H9 (cell line): ENCODE data around the gene PRG2. TPM values are rescaled to one million over a fixed set of nuclear protein-coding genes. Genes with fewer than 3 reads are reported as not detected.
A peak's percentile ranks its signal among the peaks of the same experiment; 100 is the strongest.

Experiments
- DNase-seq: peaks from one replicate; pipeline ENCODE4 v3.0.0-alpha.2; 2017
- H2AFZ ChIP-seq: one replicate; pipeline ENCODE4 v1.6.1; 2013; ENCODE audit warnings: mild to moderate bottlenecking, low read length, control low read depth, moderate library complexity
- H2AK5ac ChIP-seq: 2 replicates; pipeline ENCODE4 v1.6.1; 2013; ENCODE audit warnings: low read length, control low read depth, mixed read lengths; ENCODE audit not compliant: insufficient read length
- H2BK120ac ChIP-seq: one replicate; pipeline ENCODE4 v1.6.1; 2013; ENCODE audit warnings: low read depth, mild to moderate bottlenecking, low read length, control low read depth, inconsistent platforms; ENCODE audit not compliant: poor library complexity, severe bottlenecking
- H2BK12ac ChIP-seq: 2 replicates; pipeline ENCODE4 v1.6.1; 2013; ENCODE audit warnings: low read length, control low read depth, mixed read lengths, low read depth; ENCODE audit not compliant: insufficient read length
- H2BK15ac ChIP-seq: 2 replicates; pipeline ENCODE4 v1.6.1; 2013; ENCODE audit warnings: low read depth, low read length, control low read depth
- H2BK20ac ChIP-seq: one replicate; pipeline ENCODE4 v1.6.1; 2013; ENCODE audit warnings: low read depth, mild to moderate bottlenecking, low read length, control low read depth, inconsistent platforms; ENCODE audit not compliant: poor library complexity, severe bottlenecking
- H2BK5ac ChIP-seq: 2 replicates; pipeline ENCODE4 v1.6.1; 2013; ENCODE audit warnings: low read length, control low read depth, mixed read lengths; ENCODE audit not compliant: insufficient read length
- H3K14ac ChIP-seq: 2 replicates; pipeline ENCODE4 v1.6.1; 2013; ENCODE audit warnings: low read length, control low read depth; ENCODE audit not compliant: insufficient read depth
- H3K18ac ChIP-seq: 2 replicates; pipeline ENCODE4 v1.6.1; 2013; ENCODE audit warnings: low read depth, mild to moderate bottlenecking, mixed read lengths, low read length, control low read depth; ENCODE audit not compliant: insufficient read length
- H3K23ac ChIP-seq: 2 replicates; pipeline ENCODE4 v1.6.1; 2013; ENCODE audit warnings: low read length, control low read depth, mixed read lengths, low read depth; ENCODE audit not compliant: insufficient read length
- H3K23me2 ChIP-seq: 2 replicates; pipeline ENCODE4 v1.6.1; 2013; ENCODE audit warnings: low read depth, mild to moderate bottlenecking, mixed read lengths, low read length, control low read depth; ENCODE audit not compliant: insufficient read length, poor library complexity, severe bottlenecking
- H3K27ac ChIP-seq: 2 replicates; pipeline ENCODE4 v1.5.1; 2013; ENCODE audit warnings: low read length, control low read depth, mixed read lengths, low read depth; ENCODE audit not compliant: insufficient read length
- H3K27me3 ChIP-seq: 2 replicates; pipeline ENCODE4 v1.6.1; 2013; ENCODE audit warnings: low read length, control low read depth, inconsistent platforms; ENCODE audit not compliant: insufficient read depth
- H3K4ac ChIP-seq: 2 replicates; pipeline ENCODE4 v1.6.1; 2013; ENCODE audit warnings: low read depth, mild to moderate bottlenecking, control low read depth, inconsistent platforms, low read length, moderate library complexity
- H3K4me1 ChIP-seq: 2 replicates; pipeline ENCODE4 v1.6.1; 2013; ENCODE audit warnings: low read length, control low read depth, inconsistent platforms; ENCODE audit not compliant: insufficient read depth
- H3K4me2 ChIP-seq: 2 replicates; pipeline ENCODE4 v1.6.1; 2013; ENCODE audit warnings: low read length, control low read depth, mixed read lengths; ENCODE audit not compliant: insufficient read length, insufficient read depth
- H3K56ac ChIP-seq: 2 replicates; pipeline ENCODE4 v1.6.1; 2013; ENCODE audit warnings: low read depth, mild to moderate bottlenecking, mixed read lengths, low read length, control low read depth; ENCODE audit not compliant: insufficient read length
- H3K79me1 ChIP-seq: 2 replicates; pipeline ENCODE4 v1.6.1; 2013; ENCODE audit warnings: low read depth, mild to moderate bottlenecking, moderate library complexity, low read length, control low read depth, inconsistent platforms; ENCODE audit not compliant: insufficient read depth, poor library complexity, severe bottlenecking
- H3K79me2 ChIP-seq: 2 replicates; pipeline ENCODE4 v1.6.1; 2013; ENCODE audit warnings: low read length, control low read depth, inconsistent platforms; ENCODE audit not compliant: insufficient read depth
- H3K9ac ChIP-seq: 2 replicates; pipeline ENCODE4 v1.6.1; 2013; ENCODE audit warnings: low read length, control low read depth, mixed read lengths; ENCODE audit not compliant: insufficient read length; ENCODE audit errors: extremely low read depth
- H3K9me3 ChIP-seq: one replicate; pipeline ENCODE4 v1.6.1; 2013; ENCODE audit warnings: low read depth, low read length, inconsistent platforms; ENCODE audit not compliant: control insufficient read depth
- H3T11ph ChIP-seq: one replicate; pipeline ENCODE4 v1.6.1; 2013; ENCODE audit warnings: mild to moderate bottlenecking, low read length, control low read depth, inconsistent platforms
- H4K20me1 ChIP-seq: one replicate; pipeline ENCODE4 v1.6.1; 2013; ENCODE audit not compliant: control insufficient read depth, insufficient read length, insufficient read depth
- H4K5ac ChIP-seq: 2 replicates; pipeline ENCODE4 v1.6.1; 2013; ENCODE audit warnings: low read depth, mild to moderate bottlenecking, mixed read lengths, low read length, control low read depth; ENCODE audit not compliant: insufficient read length
- H4K8ac ChIP-seq: replicated peaks from 2 replicates; pipeline ENCODE4 v1.6.1; 2013; ENCODE audit warnings: low read length, control low read depth, mixed read lengths, low read depth; ENCODE audit not compliant: insufficient read length
- H4K91ac ChIP-seq: 2 replicates; pipeline ENCODE4 v1.6.1; 2013; ENCODE audit warnings: low read depth, mild to moderate bottlenecking, moderate library complexity, mixed read lengths, low read length, control low read depth; ENCODE audit not compliant: insufficient read length
- H3K27ac Mint-ChIP-seq, 3 experiments: 2 replicates in 2 of 3; 3 replicates in 1 of 3; pipeline ENCODE4 v1.8.0; 2020 to 2021; ENCODE audit warnings: mixed read lengths in 3 of 3, mild to moderate bottlenecking in 1 of 3, moderate library complexity in 1 of 3
- H3K27me3 Mint-ChIP-seq: 2 replicates; pipeline ENCODE4 v1.8.0; 2021; ENCODE audit warnings: low read depth, mild to moderate bottlenecking, moderate library complexity, mixed read lengths
- H3K36me3 Mint-ChIP-seq, 3 experiments: 2 replicates in 2 of 3; 3 replicates in 1 of 3; pipeline ENCODE4 v1.8.0; 2020 to 2021; ENCODE audit warnings: low read depth in 3 of 3, mixed read lengths in 3 of 3; ENCODE audit not compliant: insufficient read depth in 1 of 3
- H3K4me1 Mint-ChIP-seq, 2 experiments: 2 replicates each; pipeline ENCODE4 v1.8.0; 2020; ENCODE audit warnings: mixed read lengths in 2 of 2
- H3K4me3 Mint-ChIP-seq, 2 experiments: 2 replicates in 1 of 2; 3 replicates in 1 of 2; pipeline ENCODE4 v1.8.0; 2020 to 2021; ENCODE audit warnings: mild to moderate bottlenecking in 2 of 2, mixed read lengths in 2 of 2, moderate library complexity in 1 of 2
- H3K9me3 Mint-ChIP-seq, 2 experiments: 2 replicates in 1 of 2; 3 replicates in 1 of 2; pipeline ENCODE4 v1.8.0; 2020; ENCODE audit warnings: mild to moderate bottlenecking in 2 of 2, mixed read lengths in 2 of 2, moderate library complexity in 1 of 2
- WGBS: extraction: QIAGEN DNeasy Blood & Tissue Kit; methylation state at CpG from one replicate; pipeline ENCODE4 v1.1.7; 2013; ENCODE audit warnings: missing lambda C conversion rate, low lambda C conversion rate, mixed read lengths; ENCODE audit not compliant: insufficient read length; ENCODE audit errors: extremely low coverage; 5-methylcytosine and 5-hydroxymethylcytosine counted together
- total RNA-seq: library from RNA; stranded (reverse); gene quantifications from 2 replicates; pipeline ENCODE4 v1.2.1, GENCODE V29; 2021
- TF ChIP-seq, protein P1 (sequence below): fragments of 200-600 bp; sonication (generic); conservative IDR thresholded peaks from 3 replicates; pipeline ENCODE4 v1.8.0; 2021; ENCODE audit warnings: antibody characterized with exemption, mild to moderate bottlenecking

The PRG2 gene
- total RNA-seq, 1 experiment from 2014 or later, result not detected

- Histone ChIP-seq H3T11ph (no peak overlapping the region), H3K4ac (no peak overlapping the region), H3K9ac (no peak overlapping the region), H3K4me1 (peaks cover 2% of the 10 kb centered on the region; the same call in 1 of the 2 replicates), H2BK20ac (no peak overlapping the region), H3K79me2 (no peaks in the 10 kb centered on the region), H2BK15ac (no peak overlapping the region), H3K23me2 (peaks cover 6% of the 10 kb centered on the region), H2AK5ac (no peak overlapping the region), H3K56ac (no peak overlapping the region), H4K20me1 (no peaks in the 10 kb centered on the region), H3K23ac (no peak overlapping the region), H3K79me1 (no peaks in the 10 kb centered on the region), H3K27me3 (peaks cover 3% of the 10 kb centered on the region; the same call in 1 of the 2 replicates), H3K9me3 (no peaks in the 10 kb centered on the region), H2BK120ac (no peak overlapping the region), H4K91ac (no peak overlapping the region), H2AFZ (no peak overlapping the region), H3K14ac (no peak overlapping the region), H3K27ac (no peak overlapping the region), H3K4me2 (no peak overlapping the region), H2BK12ac (no peak overlapping the region), H4K8ac (no peak overlapping the region), H3K18ac (no peak overlapping the region), H4K5ac (no peak overlapping the region), H2BK5ac (no peak overlapping the region)
- Mint-ChIP-seq H3K4me1 (peaks cover 27 to 35% of the 10 kb centered on the region in 2 experiments), H3K9me3 (no peaks in the 10 kb centered on the region), H3K36me3 (peaks cover 11 to 19% (median 19%) of the 10 kb centered on the region in 3 experiments; a peak in 6 of 7 replicates), H3K27me3 (peaks cover 43% of the 10 kb centered on the region), H3K4me3 (peak overlapping the region; percentile 68 to 83; a peak in 3 of 5 replicates), H3K27ac (no peak overlapping the region; a peak in 1 of 7 replicates)
- DNase-seq, result no peak
- TF ChIP-seq, protein P1, sequence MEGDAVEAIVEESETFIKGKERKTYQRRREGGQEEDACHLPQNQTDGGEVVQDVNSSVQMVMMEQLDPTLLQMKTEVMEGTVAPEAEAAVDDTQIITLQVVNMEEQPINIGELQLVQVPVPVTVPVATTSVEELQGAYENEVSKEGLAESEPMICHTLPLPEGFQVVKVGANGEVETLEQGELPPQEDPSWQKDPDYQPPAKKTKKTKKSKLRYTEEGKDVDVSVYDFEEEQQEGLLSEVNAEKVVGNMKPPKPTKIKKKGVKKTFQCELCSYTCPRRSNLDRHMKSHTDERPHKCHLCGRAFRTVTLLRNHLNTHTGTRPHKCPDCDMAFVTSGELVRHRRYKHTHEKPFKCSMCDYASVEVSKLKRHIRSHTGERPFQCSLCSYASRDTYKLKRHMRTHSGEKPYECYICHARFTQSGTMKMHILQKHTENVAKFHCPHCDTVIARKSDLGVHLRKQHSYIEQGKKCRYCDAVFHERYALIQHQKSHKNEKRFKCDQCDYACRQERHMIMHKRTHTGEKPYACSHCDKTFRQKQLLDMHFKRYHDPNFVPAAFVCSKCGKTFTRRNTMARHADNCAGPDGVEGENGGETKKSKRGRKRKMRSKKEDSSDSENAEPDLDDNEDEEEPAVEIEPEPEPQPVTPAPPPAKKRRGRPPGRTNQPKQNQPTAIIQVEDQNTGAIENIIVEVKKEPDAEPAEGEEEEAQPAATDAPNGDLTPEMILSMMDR, result no peak
- no CpG with 5 or more reads among the region's 8 CpGs for WGBS
Observed at GRCh38 chr11:57427727-57428082, 37.3 kb upstream of the PRG2 start.
